ENCODE measurements around the gene ENTPD7. TPM values are rescaled to one million over a fixed set of nuclear protein-coding genes. Genes with fewer than 3 reads are reported as not detected.

Gene ENTPD7
- total and polyA plus RNA-seq, 2 donors (not counting 1 experiment from before 2014, with no cell fraction given): 0.75 to 6.2 TPM

DNA sequence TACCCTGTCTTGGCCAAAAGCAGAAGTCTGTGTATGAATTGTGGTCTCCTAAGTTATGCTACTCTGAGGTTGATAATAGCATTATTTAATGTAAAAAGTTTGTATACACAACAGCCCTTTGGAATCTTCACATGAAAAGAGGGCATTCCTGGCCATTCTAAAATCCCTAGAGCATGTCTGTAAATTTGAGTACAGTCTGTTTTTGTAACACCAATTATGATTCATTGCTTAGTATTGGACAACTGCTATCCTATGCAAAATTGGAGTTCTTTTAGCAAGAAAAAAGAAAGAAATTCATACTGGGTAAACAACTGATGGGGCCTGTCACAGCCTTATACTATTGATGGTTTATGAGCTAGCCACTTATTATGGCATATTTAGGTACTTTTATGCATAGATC lies 82.9 kb downstream of the ENTPD7 start:
- no peaks in the 10 kb centered on the region for H3K27me3 ChIP-seq (replicated peaks in 1 of 4; ENCODE audit: control extremely low read depth in 1 of 4, control insufficient read depth in 3 of 4, insufficient read depth in 4 of 4, low read length in 3 of 4)
- H3K4me3 ChIP-seq (ENCODE audit: control extremely low read depth in 1 of 5, extremely low read depth in 1 of 5, insufficient read depth in 1 of 5, low read depth in 2 of 5, low read length in 4 of 5): no peak overlapping the region
- H4K20me1 ChIP-seq (ENCODE audit: control insufficient read depth, insufficient read depth, low read length, poor library complexity, severe bottlenecking): peaks cover 21% of the 10 kb centered on the region
- Mint-ChIP-seq H3K9me3 (ENCODE audit: insufficient read depth) (peaks cover 7% of the 10 kb centered on the region), H3K4me1 (peaks cover 3% of the 10 kb centered on the region), H3K4me3 (no peak overlapping the region), H3K27ac (no peak overlapping the region), H3K27me3 (no peaks in the 10 kb centered on the region)
- DNase-seq (no peak), ATAC-seq (ENCODE audit: low read depth) (no peak)
- no peak overlapping the region for H2AFZ ChIP-seq (ENCODE audit: insufficient read depth, low read depth, low read length, poor library complexity, severe bottlenecking)
- intact Hi-C loops (cut with micrococcal nuclease): no loop called here
- H3K4me2 ChIP-seq (replicated peaks; ENCODE audit: low read depth, low read length, poor library complexity, severe bottlenecking): no peak overlapping the region
- ChIA-PET CTCF (interaction anchor here (1.0 kb wide), 2 partner anchors 10 to 306 kb away, joined by 4 read pairs; partner anchors contain the start of genes COX15 and CUTC), POLR2A (interaction anchor here (0.7 kb wide), 1 partner anchor 121 kb away, joined by 6 read pairs; no protein-coding TSS in a partner anchor)
- no peak overlapping the region for H3K9ac ChIP-seq (ENCODE audit: low read length)
- TF ChIP-seq CTCF (IDR thresholded peaks at IDR 0.05): no peak
- TF ChIP-seq EZH2 (IDR thresholded peaks at IDR 0.05; ENCODE audit: borderline replicate concordance, insufficient read depth, low read depth, low read length, poor library complexity, severe bottlenecking): no peak
- peaks cover 29 to 76% of the 10 kb centered on the region in 2 experiments for H3K36me3 ChIP-seq (replicated peaks in 1 of 2; ENCODE audit: control extremely low read depth in 1 of 2, control insufficient read depth in 1 of 2, extremely low read depth in 1 of 2, insufficient read depth in 2 of 2, low read length in 1 of 2)
- H3K27ac ChIP-seq (ENCODE audit: low read length in 2 of 2): no peak overlapping the region
- peaks cover 25% of the 10 kb centered on the region for H3K79me2 ChIP-seq (ENCODE audit: control insufficient read depth, insufficient read depth, low read length)
- peaks cover 0 to 18% (median 6%) of the 10 kb centered on the region in 3 donors for H3K9me3 ChIP-seq (ENCODE audit: control extremely low read depth in 1 of 3, control insufficient read depth in 2 of 3, insufficient read depth in 1 of 3, low read length in 2 of 3)
- no peaks in the 10 kb centered on the region for H3K4me1 ChIP-seq (ENCODE audit: control insufficient read depth in 2 of 2, insufficient read depth in 2 of 2, low read length in 2 of 2)

DNA sequence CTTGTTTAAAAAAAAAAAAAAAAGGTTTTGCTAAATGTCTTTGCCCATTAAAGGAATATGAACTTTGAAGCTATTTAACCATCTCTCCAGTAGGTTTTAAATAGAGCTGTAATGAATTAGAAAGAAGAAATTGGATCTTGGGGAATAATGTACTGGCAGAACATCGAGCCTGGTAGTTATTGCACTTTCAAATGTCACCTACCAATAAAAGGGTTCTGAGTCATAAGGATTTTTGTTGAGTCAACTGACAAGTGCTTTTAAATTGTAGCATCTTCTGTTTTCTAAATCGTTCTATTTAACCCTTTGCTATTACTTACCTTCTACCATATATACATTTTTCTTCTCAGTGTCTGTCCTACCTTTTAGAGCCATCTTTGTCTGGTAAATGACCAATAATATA lies 83.4 kb downstream of the ENTPD7 start:
- intact Hi-C loops (cut with micrococcal nuclease): no loop called here

More for the DNA sequence above, 83.4 kb downstream of the ENTPD7 start:
- Mint-ChIP-seq H3K4me1 (peaks cover 1% of the 10 kb centered on the region), H3K27ac (no peak overlapping the region), H3K4me3 (no peak overlapping the region), H3K27me3 (no peaks in the 10 kb centered on the region), H3K9me3 (ENCODE audit: insufficient read depth) (peaks cover 7% of the 10 kb centered on the region)
- no peak overlapping the region for H3K9ac ChIP-seq (ENCODE audit: low read length)
- peaks cover 26 to 78% of the 10 kb centered on the region in 2 experiments for H3K36me3 ChIP-seq (replicated peaks in 1 of 2; ENCODE audit: control extremely low read depth in 1 of 2, control insufficient read depth in 1 of 2, extremely low read depth in 1 of 2, insufficient read depth in 2 of 2, low read length in 1 of 2)
- H4K20me1 ChIP-seq (ENCODE audit: control insufficient read depth, insufficient read depth, low read length, poor library complexity, severe bottlenecking): peaks cover 21% of the 10 kb centered on the region
- POLR2A ChIA-PET: interaction anchor here (0.7 kb wide), 1 partner anchor 122 kb away, joined by 6 read pairs; no protein-coding TSS in a partner anchor
- no peak for DNase-seq
- H3K4me1 ChIP-seq (ENCODE audit: control insufficient read depth in 2 of 2, insufficient read depth in 2 of 2, low read length in 2 of 2): no peaks in the 10 kb centered on the region
- ATAC-seq (ENCODE audit: low read depth): no peak
- no peak overlapping the region for H3K27ac ChIP-seq (ENCODE audit: low read length in 2 of 2)
- no peak for TF ChIP-seq CTCF (IDR thresholded peaks at IDR 0.05)
- TF ChIP-seq EZH2 (IDR thresholded peaks at IDR 0.05; ENCODE audit: borderline replicate concordance, insufficient read depth, low read depth, low read length, poor library complexity, severe bottlenecking): no peak
- WGBS (ENCODE audit: insufficient coverage): no CpG with 5 or more reads among the region's 2 CpGs
- no peak overlapping the region for H2AFZ ChIP-seq (ENCODE audit: insufficient read depth, low read depth, low read length, poor library complexity, severe bottlenecking)
- H3K4me3 ChIP-seq (ENCODE audit: control extremely low read depth in 1 of 5, extremely low read depth in 1 of 5, insufficient read depth in 1 of 5, low read depth in 2 of 5, low read length in 4 of 5): no peak overlapping the region
- CTCF ChIA-PET: interaction anchor here (1.0 kb wide), 2 partner anchors 11 to 307 kb away, joined by 4 read pairs; partner anchors contain the start of genes COX15 and CUTC
- H3K4me2 ChIP-seq (replicated peaks; ENCODE audit: low read depth, low read length, poor library complexity, severe bottlenecking): no peak overlapping the region
- peaks cover 0 to 18% (median 6%) of the 10 kb centered on the region in 3 donors for H3K9me3 ChIP-seq (ENCODE audit: control extremely low read depth in 1 of 3, control insufficient read depth in 2 of 3, insufficient read depth in 1 of 3, low read length in 2 of 3)
- no peaks in the 10 kb centered on the region for H3K27me3 ChIP-seq (replicated peaks in 1 of 4; ENCODE audit: control extremely low read depth in 1 of 4, control insufficient read depth in 3 of 4, insufficient read depth in 4 of 4, low read length in 3 of 4)
- H3K79me2 ChIP-seq (ENCODE audit: control insufficient read depth, insufficient read depth, low read length): peaks cover 21% of the 10 kb centered on the region

Data from B cell (primary cell).